Measurements from ENCODE around the gene LRP1B.

The LRP1B gene

DNA sequence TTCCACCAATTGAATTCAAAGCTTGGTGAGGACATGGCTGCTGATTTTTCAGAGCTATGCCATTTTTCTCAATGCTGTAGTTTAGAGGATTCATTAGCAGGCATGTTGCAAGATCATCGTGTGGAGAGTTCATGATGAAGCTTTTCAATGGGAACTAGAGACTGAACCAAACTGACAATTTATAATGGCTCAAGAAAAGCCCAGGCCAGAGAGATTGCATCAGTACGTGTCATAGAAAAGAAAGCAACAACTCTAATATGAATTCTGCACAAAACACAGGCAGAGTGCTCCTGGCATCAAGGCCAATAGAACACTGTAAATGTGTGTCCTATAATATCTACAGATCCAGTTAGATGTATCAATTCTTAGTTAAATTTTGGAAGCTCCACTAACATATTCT, 477.6 kb downstream of the LRP1B start:
- H3K9me3 ChIP-seq (ENCODE audit: insufficient read depth, low read length, severe bottlenecking): no peaks in the 10 kb centered on the region
- ATAC-seq (ENCODE audit: insufficient read depth, low read depth) (no peak), DNase-seq (no peak)
- H3K4me1 ChIP-seq (ENCODE audit: insufficient read depth, low read length): no peaks in the 10 kb centered on the region
- H3K27ac ChIP-seq (ENCODE audit: low read length): no peak overlapping the region
- no peak overlapping the region for H3K9ac ChIP-seq (ENCODE audit: low read depth, low read length)
- no peaks in the 10 kb centered on the region for H4K20me1 ChIP-seq (ENCODE audit: insufficient read depth, low read length)
- H2AFZ ChIP-seq (ENCODE audit: low read depth, low read length): no peak overlapping the region
- H3K36me3 ChIP-seq (ENCODE audit: insufficient read depth, low read length): no peaks in the 10 kb centered on the region
- no peak overlapping the region for H3K4me3 ChIP-seq (ENCODE audit: low read depth in 1 of 2, low read length in 2 of 2)
- no peak for TF ChIP-seq EZH2 (IDR thresholded peaks at IDR 0.05; ENCODE audit: borderline replicate concordance, low read depth, low read length, severe bottlenecking)
- no peak for TF ChIP-seq CTCF (IDR thresholded peaks at IDR 0.05; ENCODE audit: borderline replicate concordance, extremely low read depth, low read length, poor library complexity, severe bottlenecking)
- no peaks in the 10 kb centered on the region for H3K27me3 ChIP-seq (ENCODE audit: insufficient read depth, low read length, poor library complexity)
- H3K79me2 ChIP-seq (ENCODE audit: insufficient read depth, low read length): no peaks in the 10 kb centered on the region
- H3K4me2 ChIP-seq (ENCODE audit: insufficient read depth, low read length): no peak overlapping the region

- Histone ChIP-seq H3K9me3 (ENCODE audit: insufficient read depth, low read length, severe bottlenecking) (no peaks in the 10 kb centered on the region), H3K79me2 (ENCODE audit: insufficient read depth, low read length) (no peaks in the 10 kb centered on the region), H3K36me3 (ENCODE audit: insufficient read depth, low read length) (no peaks in the 10 kb centered on the region), H2AFZ (ENCODE audit: low read depth, low read length) (no peak overlapping the region), H3K27me3 (ENCODE audit: insufficient read depth, low read length, poor library complexity) (no peaks in the 10 kb centered on the region), H4K20me1 (ENCODE audit: insufficient read depth, low read length) (no peaks in the 10 kb centered on the region), H3K4me3 (ENCODE audit: low read depth in 1 of 2, low read length in 2 of 2) (no peak overlapping the region), H3K4me2 (ENCODE audit: insufficient read depth, low read length) (no peak overlapping the region), H3K4me1 (ENCODE audit: insufficient read depth, low read length) (no peaks in the 10 kb centered on the region), H3K27ac (ENCODE audit: low read length) (no peak overlapping the region), H3K9ac (ENCODE audit: low read depth, low read length) (no peak overlapping the region)
- no peak for ATAC-seq (ENCODE audit: insufficient read depth, low read depth)
- TF ChIP-seq CTCF (IDR thresholded peaks at IDR 0.05; ENCODE audit: borderline replicate concordance, extremely low read depth, low read length, poor library complexity, severe bottlenecking): no peak
- no peak for TF ChIP-seq EZH2 (IDR thresholded peaks at IDR 0.05; ENCODE audit: borderline replicate concordance, low read depth, low read length, severe bottlenecking)
- no peak for DNase-seq
Observed at GRCh38 chr2:141652308-141652707, 478.5 kb downstream of the LRP1B start.

GRCh38 chr2:141647353-141647752, 483.5 kb downstream of the LRP1B start:
- no peaks in the 10 kb centered on the region for H3K4me1 ChIP-seq (ENCODE audit: insufficient read depth, low read length)
- H3K9ac ChIP-seq (ENCODE audit: low read depth, low read length): no peak overlapping the region
- no peak overlapping the region for H3K4me2 ChIP-seq (ENCODE audit: insufficient read depth, low read length)
- H4K20me1 ChIP-seq (ENCODE audit: insufficient read depth, low read length): no peaks in the 10 kb centered on the region
- H2AFZ ChIP-seq (ENCODE audit: low read depth, low read length): no peak overlapping the region
- TF ChIP-seq CTCF (IDR thresholded peaks at IDR 0.05; ENCODE audit: borderline replicate concordance, extremely low read depth, low read length, poor library complexity, severe bottlenecking) (no peak), EZH2 (IDR thresholded peaks at IDR 0.05; ENCODE audit: borderline replicate concordance, low read depth, low read length, severe bottlenecking) (no peak)
- no peak overlapping the region for H3K4me3 ChIP-seq (ENCODE audit: low read depth in 1 of 2, low read length in 2 of 2)
- no peaks in the 10 kb centered on the region for H3K36me3 ChIP-seq (ENCODE audit: insufficient read depth, low read length)
- no peaks in the 10 kb centered on the region for H3K27me3 ChIP-seq (ENCODE audit: insufficient read depth, low read length, poor library complexity)
- no peak for DNase-seq
- ATAC-seq (ENCODE audit: insufficient read depth, low read depth): no peak
- no peaks in the 10 kb centered on the region for H3K9me3 ChIP-seq (ENCODE audit: insufficient read depth, low read length, severe bottlenecking)
- H3K27ac ChIP-seq (ENCODE audit: low read length): no peak overlapping the region
- H3K79me2 ChIP-seq (ENCODE audit: insufficient read depth, low read length): no peaks in the 10 kb centered on the region

DNA sequence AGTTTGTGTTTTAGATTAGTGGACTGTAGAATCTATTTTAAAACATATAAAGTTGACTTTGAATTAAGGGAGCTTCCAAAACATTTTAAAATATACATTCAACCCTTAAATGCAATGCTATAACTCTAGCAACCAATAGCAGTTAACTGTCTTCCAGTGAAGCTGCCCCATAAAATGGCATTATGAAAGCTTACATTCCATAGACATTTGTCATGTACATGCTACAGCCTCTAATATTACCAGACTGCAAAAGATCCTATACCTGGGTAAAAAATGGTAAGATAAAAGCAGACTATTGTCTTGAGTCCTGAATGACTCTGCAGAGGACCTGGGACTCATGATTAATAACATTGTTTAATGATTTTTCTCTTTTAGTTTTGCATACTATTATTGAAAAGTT, 489.4 kb downstream of the LRP1B start:
- Histone ChIP-seq H2AFZ (ENCODE audit: low read depth, low read length) (no peak overlapping the region), H3K4me1 (ENCODE audit: insufficient read depth, low read length) (no peaks in the 10 kb centered on the region), H4K20me1 (ENCODE audit: insufficient read depth, low read length) (no peaks in the 10 kb centered on the region), H3K9me3 (ENCODE audit: insufficient read depth, low read length, severe bottlenecking) (no peaks in the 10 kb centered on the region), H3K9ac (ENCODE audit: low read depth, low read length) (no peak overlapping the region), H3K79me2 (ENCODE audit: insufficient read depth, low read length) (no peaks in the 10 kb centered on the region), H3K36me3 (ENCODE audit: insufficient read depth, low read length) (no peaks in the 10 kb centered on the region), H3K4me3 (ENCODE audit: low read depth in 1 of 2, low read length in 2 of 2) (no peak overlapping the region), H3K27me3 (ENCODE audit: insufficient read depth, low read length, poor library complexity) (no peaks in the 10 kb centered on the region), H3K4me2 (ENCODE audit: insufficient read depth, low read length) (no peak overlapping the region), H3K27ac (ENCODE audit: low read length) (no peak overlapping the region)
- DNase-seq (no peak), ATAC-seq (ENCODE audit: insufficient read depth, low read depth) (no peak)
- TF ChIP-seq EZH2 (IDR thresholded peaks at IDR 0.05; ENCODE audit: borderline replicate concordance, low read depth, low read length, severe bottlenecking): no peak

All from DND-41 (cell line).